Lung (tissue), 12 donors: Measurements from ENCODE around the gene VEPH1. TPM values are rescaled to one million over a fixed set of nuclear protein-coding genes. Genes with fewer than 3 reads are reported as not detected.
A peak's percentile ranks its signal among the peaks of the same experiment; 100 is the strongest.

Source experiments
- ATAC-seq: fragments of 200-7000 bp; cut with Tn5 transposase; one replicate; pipeline ENCODE4 v1.9.1; 2020; ENCODE audit warnings: moderate number of reproducible peaks; ENCODE audit not compliant: insufficient read depth, low FRiP score
- DNase-seq, 3 donors: peaks; one replicate each; pipeline ENCODE4 v3.0.0-alpha.2; 2013 to 2017
- H3K27ac ChIP-seq, 2 donors: one replicate each; pipeline ENCODE4 v1.5.1; 2013; ENCODE audit warnings: mild to moderate bottlenecking in 2 of 2, moderate library complexity in 2 of 2, control low read depth in 1 of 2, inconsistent platforms in 1 of 2, low read depth in 1 of 2, low read length in 1 of 2
- H3K27me3 ChIP-seq, 3 donors: one replicate each; pipeline ENCODE4 v1.5.1; 2013; ENCODE audit warnings: low read length in 2 of 3; ENCODE audit not compliant: control insufficient read depth in 3 of 3, insufficient read depth in 3 of 3
- H3K36me3 ChIP-seq, 4 donors: one replicate each; pipeline ENCODE4 v1.5.1; 2013; ENCODE audit warnings: low read length in 4 of 4, mild to moderate bottlenecking in 1 of 4, moderate library complexity in 1 of 4; ENCODE audit not compliant: control insufficient read depth in 4 of 4, insufficient read depth in 4 of 4
- H3K4me1 ChIP-seq, 5 donors: one replicate each; pipeline ENCODE4 v1.5.1; 2013; ENCODE audit warnings: low read length in 5 of 5, mild to moderate bottlenecking in 2 of 5, moderate library complexity in 1 of 5; ENCODE audit not compliant: control insufficient read depth in 5 of 5, insufficient read depth in 5 of 5
- H3K4me3 ChIP-seq: one replicate; pipeline ENCODE4 v1.5.1; 2013; ENCODE audit warnings: mild to moderate bottlenecking, control low read depth, moderate library complexity
- H3K9ac ChIP-seq, 2 donors: one replicate each; pipeline ENCODE4 v1.5.1; 2013; ENCODE audit warnings: low read length in 2 of 2, control low read depth in 1 of 2; ENCODE audit not compliant: insufficient read depth in 1 of 2
- H3K9me3 ChIP-seq, 4 donors: one replicate each; pipeline ENCODE4 v1.5.1; 2013; ENCODE audit warnings: low read length in 3 of 4, mild to moderate bottlenecking in 1 of 4, moderate library complexity in 1 of 4; ENCODE audit not compliant: control insufficient read depth in 4 of 4, insufficient read depth in 3 of 4
- CTCF ChIP-seq: IDR thresholded peaks from 2 replicates; pipeline ENCODE4 v1.5.1; 2012; ENCODE audit warnings: mild to moderate bottlenecking; ENCODE audit errors: control extremely low read depth, extremely low read depth
- WGBS, 2 donors: extraction: QIAGEN DNeasy Blood & Tissue Kit; methylation state at CpG; one replicate each; pipeline ENCODE4 v1.1.7; 2013; 5-methylcytosine and 5-hydroxymethylcytosine counted together
- polyA plus RNA-seq, 2 donors: library from polyadenylated mRNA; stranded (reverse); fragments of 200-250 nt; gene quantifications; one replicate each; pipeline ENCODE4 v1.2.1, GENCODE V29; 2013
- total RNA-seq, 2 donors: library from RNA; depleted of rRNA in 1 of 2; stranded (reverse); fragments of >200 nt in 1 of 2; gene quantifications; one replicate each; pipeline ENCODE4 v1.2.1, GENCODE V29; 2014 to 2021
- donor health status: control.
- donor health status: control.
- donor health status: Bipolar disorder and iron deficiency.
- donor health status: healthy.
- donor health status: DM: yes; HTN: yes; CAD: no.

The VEPH1 gene
- total and polyA plus RNA-seq, 4 donors, result 14.6 to 237 (median 65.5) TPM

GRCh38 chr3:157472648-157473047 is 30.6 kb downstream of the VEPH1 start:
- 97 to 98% methylated on average over 1 of the region's 1 CpG for WGBS, 2 donors
- DNase-seq, result no peak
- Histone ChIP-seq H3K9me3 (no peaks in the 10 kb centered on the region), H3K36me3 (no peaks in the 10 kb centered on the region), H3K4me3 (no peak overlapping the region), H3K4me1 (no peaks in the 10 kb centered on the region), H3K27me3 (no peaks in the 10 kb centered on the region), H3K9ac (no peak overlapping the region), H3K27ac (no peak overlapping the region)
- no peak for ATAC-seq
- TF ChIP-seq CTCF, result no peak

- no peak for TF ChIP-seq CTCF
- 72 to 76% methylated on average over 1 of the region's 1 CpG for WGBS, 2 donors
- peak in 1 of 3 donors; percentile 29 for DNase-seq
- Histone ChIP-seq H3K27me3 (no peaks in the 10 kb centered on the region), H3K4me3 (no peak overlapping the region), H3K9me3 (no peaks in the 10 kb centered on the region), H3K9ac (no peak overlapping the region), H3K27ac (no peak overlapping the region), H3K4me1 (no peaks in the 10 kb centered on the region), H3K36me3 (no peaks in the 10 kb centered on the region)
- ATAC-seq, result no peak
Observed at GRCh38 chr3:157471064-157471463, 32.2 kb downstream of the VEPH1 start.

GRCh38 chr3:157469561-157470294 is 33.5 kb downstream of the VEPH1 start:
- no peaks in the 10 kb centered on the region for H3K4me1 ChIP-seq
- DNase-seq (peak in 1 of 3 donors; percentile 22), ATAC-seq (no peak)
- H3K9me3 ChIP-seq, result no peaks in the 10 kb centered on the region
- no peak overlapping the region for H3K4me3 ChIP-seq
- WGBS, 2 donors, result 40 to 59% methylated on average over 7 of the region's 7 CpGs
- no peaks in the 10 kb centered on the region for H3K27me3 ChIP-seq
- no peak for TF ChIP-seq CTCF
- H3K36me3 ChIP-seq, result peaks cover 0 to 1% (median 0%) of the 10 kb centered on the region in 4 donors
- H3K27ac ChIP-seq, result no peak overlapping the region
- no peak overlapping the region for H3K9ac ChIP-seq
